ENCODE data around the gene FITM1.

The FITM1 gene

GRCh38 chr14:24147761-24148428, 17.4 kb downstream of the FITM1 start:
- TF ChIP-seq EZH2 (IDR thresholded peaks at IDR 0.05; ENCODE audit: borderline replicate concordance, low read length) (no peak), CTCF (IDR thresholded peaks at IDR 0.05; ENCODE audit: low read length) (no peak)
- Histone ChIP-seq H3K79me2 (ENCODE audit: insufficient read depth, low read length) (peaks cover 6% of the 10 kb centered on the region; the same call in 1 of the 2 replicates), H3K4me2 (ENCODE audit: low read length) (peak overlapping the region; percentile 98), H4K20me1 (ENCODE audit: insufficient read depth, low read length) (no peaks in the 10 kb centered on the region), H3K27me3 (ENCODE audit: insufficient read depth, low read length) (no peaks in the 10 kb centered on the region), H3K4me3 (ENCODE audit: low read depth, low read length, poor library complexity, severe bottlenecking) (peak overlapping the region; percentile 97), H3K9me3 (ENCODE audit: low read length) (no peaks in the 10 kb centered on the region), H3K9me2 (ENCODE audit: low read depth, low read length) (no peaks in the 10 kb centered on the region), H3K27ac (ENCODE audit: low read depth, low read length, poor library complexity, severe bottlenecking) (no peak overlapping the region), H3K9ac (ENCODE audit: low read length) (peak overlapping the region; percentile 92), H3F3A (ENCODE audit: insufficient read depth, low read length) (no peaks in the 10 kb centered on the region), H2AFZ (ENCODE audit: low read length) (no peak overlapping the region), H3K4me1 (ENCODE audit: insufficient read depth, low read length, severe bottlenecking) (peaks cover 21% of the 10 kb centered on the region), H3K36me3 (ENCODE audit: insufficient read depth, low read length) (peaks cover 63% of the 10 kb centered on the region)

- Histone ChIP-seq H3K27me3 (ENCODE audit: insufficient read depth, low read length) (no peaks in the 10 kb centered on the region), H3K4me2 (ENCODE audit: low read length) (no peak overlapping the region), H2AFZ (ENCODE audit: low read length) (no peak overlapping the region), H3K27ac (ENCODE audit: low read depth, low read length, poor library complexity, severe bottlenecking) (no peak overlapping the region), H4K20me1 (ENCODE audit: insufficient read depth, low read length) (no peaks in the 10 kb centered on the region), H3K9ac (ENCODE audit: low read length) (no peak overlapping the region), H3K9me3 (ENCODE audit: low read length) (no peaks in the 10 kb centered on the region), H3K9me2 (ENCODE audit: low read depth, low read length) (no peaks in the 10 kb centered on the region), H3K36me3 (ENCODE audit: insufficient read depth, low read length) (peaks cover 50% of the 10 kb centered on the region), H3F3A (ENCODE audit: insufficient read depth, low read length) (no peaks in the 10 kb centered on the region), H3K4me3 (ENCODE audit: low read depth, low read length, poor library complexity, severe bottlenecking) (no peak overlapping the region), H3K4me1 (ENCODE audit: insufficient read depth, low read length, severe bottlenecking) (peaks cover 21% of the 10 kb centered on the region), H3K79me2 (ENCODE audit: insufficient read depth, low read length) (peaks cover 6% of the 10 kb centered on the region; the same call in 1 of the 2 replicates)
- TF ChIP-seq CTCF (IDR thresholded peaks at IDR 0.05; ENCODE audit: low read length): no peak
- no peak for TF ChIP-seq EZH2 (IDR thresholded peaks at IDR 0.05; ENCODE audit: borderline replicate concordance, low read length)
These were observed 19.0 kb downstream of the FITM1 start for GRCh38 chr14:24149302-24149969.

- H3K36me3 ChIP-seq (ENCODE audit: insufficient read depth, low read length): peaks cover 49% of the 10 kb centered on the region
- no peaks in the 10 kb centered on the region for H4K20me1 ChIP-seq (ENCODE audit: insufficient read depth, low read length)
- no peaks in the 10 kb centered on the region for H3K9me3 ChIP-seq (ENCODE audit: low read length)
- H3K9ac ChIP-seq (ENCODE audit: low read length): no peak overlapping the region
- no peaks in the 10 kb centered on the region for H3F3A ChIP-seq (ENCODE audit: insufficient read depth, low read length)
- no peak for TF ChIP-seq EZH2 (IDR thresholded peaks at IDR 0.05; ENCODE audit: borderline replicate concordance, low read length)
- no peaks in the 10 kb centered on the region for H3K9me2 ChIP-seq (ENCODE audit: low read depth, low read length)
- H3K4me2 ChIP-seq (ENCODE audit: low read length): no peak overlapping the region
- H2AFZ ChIP-seq (ENCODE audit: low read length): no peak overlapping the region
- no peaks in the 10 kb centered on the region for H3K27me3 ChIP-seq (ENCODE audit: insufficient read depth, low read length)
- no peak overlapping the region for H3K27ac ChIP-seq (ENCODE audit: low read depth, low read length, poor library complexity, severe bottlenecking)
- peaks cover 6% of the 10 kb centered on the region; the same call in 1 of the 2 replicates for H3K79me2 ChIP-seq (ENCODE audit: insufficient read depth, low read length)
- H3K4me3 ChIP-seq (ENCODE audit: low read depth, low read length, poor library complexity, severe bottlenecking): no peak overlapping the region
- peaks cover 21% of the 10 kb centered on the region for H3K4me1 ChIP-seq (ENCODE audit: insufficient read depth, low read length, severe bottlenecking)
These were observed 19.6 kb downstream of the FITM1 start for GRCh38 chr14:24150061-24150460.
